HG03469 (cell line): Measurements from ENCODE around the gene SLC5A8.
"Not testable (repeated sequence)": the region's sequence is repeated elsewhere in the genome, so short reads cannot be mapped to it uniquely, and the experiment has no call there.

Experiments
- ATAC-seq: cut with Tn5 transposase; IDR thresholded peaks from one replicate; pipeline ENCODE4 v1.9.1; 2021; ENCODE audit warnings: mild to moderate bottlenecking, moderate library complexity, moderate number of reproducible peaks; ENCODE audit not compliant: unreplicated experiment

SLC5A8 gene

DNA sequence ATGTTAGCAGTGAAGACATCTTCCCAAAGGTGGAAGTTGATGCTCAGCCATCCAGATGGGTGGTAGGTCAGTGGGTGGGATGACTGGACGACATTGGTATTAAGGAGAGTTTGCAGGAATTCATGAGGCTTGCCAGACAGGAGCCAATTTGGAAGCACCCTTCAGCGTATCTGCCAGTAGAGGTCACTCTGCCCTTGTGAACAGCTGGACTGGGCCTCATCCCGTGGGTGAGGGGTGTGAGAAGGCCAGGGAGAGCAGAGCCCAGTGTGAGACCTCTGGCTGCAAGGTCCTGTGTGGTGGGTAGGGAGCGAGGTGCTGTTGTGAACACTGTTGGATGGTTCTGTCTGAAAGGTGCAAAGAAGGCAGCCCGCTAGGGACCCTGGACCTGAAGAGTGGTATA lies 37.7 kb downstream of the SLC5A8 start:
- no peak for ATAC-seq

DNA sequence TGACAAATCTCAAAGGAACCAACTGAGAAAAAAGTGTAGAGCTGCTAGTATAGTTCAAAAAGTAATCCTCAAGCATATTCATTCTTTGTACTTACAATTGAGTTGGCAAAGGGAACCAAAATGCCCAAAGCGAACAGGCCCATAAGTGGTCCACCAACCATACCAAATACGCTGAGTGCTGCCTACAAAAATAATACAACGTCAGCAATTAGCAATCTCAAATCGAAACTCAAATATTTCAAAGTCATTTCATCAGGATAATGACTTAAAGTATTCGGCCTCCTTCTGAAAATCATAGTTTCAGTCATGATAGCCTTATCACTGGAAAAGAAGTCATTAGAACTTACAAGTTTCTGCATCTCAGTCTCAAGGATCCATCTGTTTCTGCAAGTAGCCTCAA lies 42.0 kb downstream of the SLC5A8 start:
- ATAC-seq: no peak

GRCh38 chr12:101166866-101167265 lies 43.2 kb downstream of the SLC5A8 start:
- ATAC-seq: no peak

- ATAC-seq: no peak
Measured at GRCh38 chr12:101165319-101165718, 44.7 kb downstream of the SLC5A8 start.

DNA sequence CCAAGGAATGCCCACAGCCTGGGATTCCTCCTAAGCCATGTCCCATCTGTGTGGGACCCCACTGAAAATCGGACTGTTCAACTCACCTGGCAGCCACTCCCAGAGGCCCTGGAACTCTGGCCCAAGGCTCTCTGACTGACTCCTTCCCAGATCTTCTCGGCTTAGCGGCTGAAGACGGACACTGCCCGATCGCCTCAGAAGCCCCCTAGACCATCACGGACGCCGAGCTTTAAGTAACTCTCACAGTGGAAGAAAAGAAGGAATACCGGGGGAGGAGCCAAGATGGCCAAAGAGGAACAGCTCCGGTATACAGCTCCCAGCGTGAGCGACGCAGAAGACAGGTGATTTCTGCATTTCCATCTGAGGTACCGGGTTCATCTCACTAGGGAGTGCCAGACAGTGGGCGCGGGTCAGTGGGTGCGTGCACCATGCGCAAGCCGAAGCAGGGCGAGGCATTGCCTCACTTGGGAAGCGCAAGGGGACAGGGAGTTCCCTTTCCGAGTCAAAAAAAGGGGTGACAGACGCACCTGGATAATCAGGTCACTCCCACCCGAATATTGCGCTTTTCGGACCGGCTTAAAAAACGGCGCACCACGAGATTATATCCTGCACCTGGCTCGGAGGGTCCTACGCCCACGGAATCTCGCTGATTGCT lies 64.1 kb downstream of the SLC5A8 start:
- ATAC-seq: not testable (repeated sequence)

DNA sequence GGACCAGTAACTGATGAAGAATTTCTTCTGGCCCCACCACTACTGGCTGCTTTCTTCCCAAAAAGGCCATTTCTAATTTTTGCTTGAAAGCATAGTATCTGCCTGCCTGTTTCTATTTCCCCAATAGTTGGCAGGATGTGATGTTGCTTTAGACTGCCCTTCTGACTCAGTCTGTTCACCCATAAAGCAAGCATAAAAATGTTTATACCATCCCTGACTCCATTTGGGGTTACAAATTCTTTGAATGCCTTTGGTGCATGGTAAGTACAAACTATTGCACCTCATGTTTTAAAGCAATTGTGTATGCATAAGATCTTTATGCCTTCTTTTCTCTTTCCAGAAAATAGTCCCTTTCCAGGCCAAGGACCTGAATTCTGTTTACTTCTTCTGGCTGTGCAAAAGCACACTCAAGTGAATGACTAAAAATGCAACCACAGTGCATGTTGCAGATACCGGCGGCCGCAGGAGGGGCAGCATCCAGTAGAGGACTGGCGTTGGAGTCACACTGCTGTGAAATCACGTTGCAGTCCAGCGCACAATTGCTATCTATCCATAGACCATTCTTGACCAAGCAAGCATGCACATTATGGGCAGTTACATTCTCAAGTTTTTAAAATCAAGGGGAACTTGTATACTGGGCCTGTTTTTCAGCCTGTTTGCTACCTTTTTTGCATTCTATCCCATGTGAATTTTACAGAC lies 82.4 kb downstream of the SLC5A8 start:
- ATAC-seq: no peak

DNA sequence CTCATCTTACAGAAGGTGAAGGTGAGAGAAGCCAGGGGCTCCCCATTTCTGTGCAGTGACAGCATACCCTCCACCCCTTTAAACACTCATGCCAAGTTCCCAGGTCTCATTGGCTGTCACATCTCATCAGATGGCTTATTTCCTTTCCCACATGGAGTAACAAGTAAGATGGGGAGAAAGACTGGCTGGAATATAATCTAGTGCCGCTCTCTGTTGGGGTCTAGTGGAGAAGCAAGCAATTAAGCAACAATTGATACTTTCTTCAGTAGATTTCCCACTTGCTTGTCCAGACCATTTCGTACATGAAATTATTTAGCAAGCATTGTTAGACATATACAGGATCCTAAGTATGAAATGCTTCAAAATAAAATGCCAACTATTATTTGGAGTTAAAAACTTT lies 92.2 kb downstream of the SLC5A8 start:
- ATAC-seq: no peak

DNA sequence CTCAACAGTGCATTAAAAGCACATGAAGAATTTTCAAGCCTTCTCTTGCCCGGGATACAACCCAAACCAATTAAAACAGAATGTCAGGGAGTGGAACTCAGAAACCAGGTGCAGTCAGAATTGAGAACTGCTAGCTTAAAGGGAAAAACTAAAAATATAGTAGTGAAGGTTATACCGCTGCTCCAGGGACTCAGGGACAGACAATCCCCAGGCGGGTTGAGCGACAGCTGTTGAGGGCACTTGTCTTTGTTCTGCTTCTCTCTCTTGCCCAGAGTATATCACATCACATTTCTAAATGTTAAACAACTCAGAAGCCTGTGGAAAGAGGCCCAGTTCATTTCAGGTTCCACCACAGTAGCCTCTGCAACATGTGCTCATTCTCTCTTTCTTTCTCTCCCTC lies 93.1 kb downstream of the SLC5A8 start:
- no peak for ATAC-seq

- ATAC-seq: peak; percentile 75
Measured at GRCh38 chr12:101115326-101115725, 94.7 kb downstream of the SLC5A8 start.

- ATAC-seq: no peak
Measured at GRCh38 chr12:101111441-101111840, 98.6 kb downstream of the SLC5A8 start.

GRCh38 chr12:101110866-101111265 lies 99.2 kb downstream of the SLC5A8 start:
- ATAC-seq: no peak

DNA sequence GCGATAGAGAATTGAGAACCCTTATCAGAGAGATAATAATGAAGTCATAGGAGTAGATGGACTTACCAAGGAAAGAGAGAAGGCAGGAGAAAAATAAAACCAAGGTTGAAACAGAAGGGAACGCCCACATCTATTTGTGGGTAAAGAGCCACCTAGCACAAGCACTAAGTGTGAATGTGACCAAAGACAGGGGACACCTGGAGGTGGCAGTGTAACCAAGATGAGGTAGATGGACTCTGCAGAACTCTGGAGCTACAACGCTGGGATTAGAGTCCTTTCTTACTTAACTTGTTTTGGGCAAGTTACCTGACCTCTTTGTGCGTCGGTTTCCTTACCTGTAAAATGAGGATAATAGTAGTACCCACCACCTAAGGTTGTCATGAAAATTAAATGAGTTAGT lies 101.9 kb downstream of the SLC5A8 start:
- no peak for ATAC-seq

DNA sequence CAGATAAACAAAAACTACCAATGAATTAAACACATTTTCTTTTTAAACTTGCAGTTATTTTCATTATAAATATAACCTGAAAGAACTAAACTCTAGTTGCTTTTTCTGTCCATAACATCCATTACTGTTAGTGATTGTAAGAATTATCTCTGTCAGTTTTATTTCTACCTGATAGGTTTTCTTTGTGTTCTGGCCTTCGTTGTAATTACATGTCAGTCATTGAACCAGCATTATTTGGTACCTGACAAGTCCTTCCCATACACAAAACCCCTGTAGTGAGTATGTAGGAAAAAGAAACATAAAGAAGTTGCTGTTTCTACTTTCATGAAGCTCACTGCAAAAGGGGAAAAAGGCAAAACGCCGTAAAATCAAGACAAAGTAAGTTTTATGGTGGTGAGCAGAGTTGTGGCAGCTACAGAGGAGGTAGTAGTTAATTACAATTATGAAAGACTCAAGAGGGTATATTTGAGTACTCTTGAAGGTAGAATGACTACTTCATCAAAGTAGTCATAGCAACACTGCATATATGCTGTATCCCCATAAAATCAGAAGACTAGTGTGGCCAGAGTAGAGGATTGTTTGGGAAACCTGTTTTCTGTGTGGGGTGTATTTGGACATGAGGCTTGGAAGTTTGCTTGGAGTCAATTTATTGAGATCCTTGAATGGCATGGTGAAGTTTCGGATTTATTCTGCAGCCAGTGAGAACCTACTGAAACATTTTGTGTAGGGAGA lies 102.8 kb downstream of the SLC5A8 start:
- ATAC-seq: no peak
